CD4-positive, alpha-beta T cell treated with Interleukin-21 for 1 hour (primary cell): Measurements from ENCODE around the gene THEM5.
A peak's percentile ranks its signal among the peaks of the same experiment; 100 is the strongest.
"Not testable (repeated sequence)": the region's sequence is repeated elsewhere in the genome, so short reads cannot be mapped to it uniquely, and the experiment has no call there.

ENCODE experiments used
- DNase-seq: peaks from one replicate; pipeline ENCODE4 v3.0.0-alpha.2; 2020

THEM5 gene

DNA sequence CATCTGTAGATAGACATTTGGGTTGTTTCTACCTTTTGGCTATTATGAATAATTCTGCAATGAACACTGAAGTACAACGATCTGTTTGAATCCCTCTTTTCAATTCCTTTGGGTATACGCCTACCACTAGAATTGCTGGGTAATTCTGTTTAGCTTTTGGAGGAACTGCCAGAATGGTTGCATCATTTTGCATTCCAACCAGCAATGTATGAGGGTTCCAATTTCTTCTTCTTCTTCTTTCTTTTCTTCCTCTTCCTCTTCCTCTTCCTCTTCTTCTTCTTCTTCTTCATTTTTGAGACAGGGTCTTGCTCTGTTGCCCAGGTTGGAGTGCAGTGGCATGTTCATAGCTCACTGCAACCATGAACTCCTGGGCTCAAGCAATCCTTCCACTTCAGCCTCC, 13.8 kb upstream of the THEM5 start:
- DNase-seq, result no peak

DNA sequence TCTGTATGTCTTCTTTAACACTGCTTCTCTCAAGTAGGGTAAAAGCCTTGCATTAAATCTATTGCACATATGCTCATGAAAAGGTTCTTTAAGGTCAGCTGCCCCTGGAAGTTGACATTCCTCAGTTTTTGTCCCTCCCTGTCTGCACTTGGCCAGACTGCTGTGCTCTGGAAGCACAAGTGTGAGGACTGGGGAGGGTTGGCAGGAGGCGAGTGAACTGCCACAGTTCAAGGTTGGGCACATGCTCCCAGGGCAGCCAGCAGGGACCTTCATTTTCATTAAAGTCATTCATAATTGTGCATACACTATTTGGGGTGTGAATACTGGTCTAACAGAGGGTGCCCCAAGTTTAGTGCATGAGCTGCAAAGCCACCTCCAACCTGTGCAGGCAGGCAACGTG, 10.9 kb upstream of the THEM5 start:
- DNase-seq, result no peak

GRCh38 chr1:151862604-151863003, 9.1 kb upstream of the THEM5 start:
- DNase-seq, result no peak

DNA sequence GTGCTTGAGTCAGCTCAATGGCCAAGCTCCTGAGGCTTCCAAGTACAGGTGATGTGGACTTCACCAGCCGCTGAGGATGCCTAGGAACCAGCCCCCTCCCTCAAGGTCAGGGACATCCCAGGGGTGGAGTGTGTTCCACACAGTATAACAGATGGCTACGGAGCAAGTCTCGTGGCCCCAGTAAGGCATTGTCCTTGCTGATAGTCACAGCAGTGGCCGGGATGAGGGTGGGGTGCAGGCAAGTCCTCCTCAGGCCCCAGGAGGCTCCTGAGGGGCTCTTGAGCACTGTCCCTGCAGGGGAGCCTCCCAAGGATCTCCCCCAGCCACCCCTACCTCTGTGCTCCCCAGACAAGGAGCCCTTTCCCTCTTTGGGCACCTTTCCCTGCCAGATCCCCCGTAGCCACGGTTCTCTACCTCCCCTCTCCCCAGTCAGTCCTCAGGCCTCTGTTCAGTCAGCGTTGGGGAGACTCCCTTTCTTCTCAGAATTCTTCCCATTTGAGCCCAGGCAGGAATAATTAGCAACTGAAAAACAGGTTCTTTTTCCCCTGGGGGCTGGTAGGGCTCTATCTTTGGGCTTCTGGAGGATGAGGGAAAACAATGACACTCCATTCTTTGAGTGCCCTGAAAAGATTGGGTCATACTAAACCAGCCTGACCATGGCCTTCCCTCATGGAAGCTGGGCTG, 7.1 kb upstream of the THEM5 start:
- no peak for DNase-seq

DNA sequence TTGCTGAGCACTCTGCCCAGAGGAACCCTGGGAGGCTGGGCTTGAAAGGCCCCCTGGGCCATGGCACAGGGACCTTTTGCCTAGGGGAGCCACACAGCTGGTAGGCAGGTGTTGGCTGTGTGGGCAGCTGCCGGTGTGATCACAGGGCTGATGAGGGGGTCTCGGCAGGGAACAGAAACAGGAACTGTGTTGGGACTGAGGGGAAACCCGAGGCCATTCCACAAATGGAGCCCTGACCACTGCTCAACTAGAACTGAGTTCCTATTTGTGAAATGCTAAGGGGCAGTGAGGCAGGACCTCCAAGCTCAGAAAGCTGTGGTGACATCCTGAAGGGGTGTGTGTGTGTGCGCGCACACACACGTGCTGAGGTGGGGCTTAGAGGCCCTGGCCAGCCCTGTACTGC, 6.4 kb upstream of the THEM5 start:
- DNase-seq, result no peak

DNA sequence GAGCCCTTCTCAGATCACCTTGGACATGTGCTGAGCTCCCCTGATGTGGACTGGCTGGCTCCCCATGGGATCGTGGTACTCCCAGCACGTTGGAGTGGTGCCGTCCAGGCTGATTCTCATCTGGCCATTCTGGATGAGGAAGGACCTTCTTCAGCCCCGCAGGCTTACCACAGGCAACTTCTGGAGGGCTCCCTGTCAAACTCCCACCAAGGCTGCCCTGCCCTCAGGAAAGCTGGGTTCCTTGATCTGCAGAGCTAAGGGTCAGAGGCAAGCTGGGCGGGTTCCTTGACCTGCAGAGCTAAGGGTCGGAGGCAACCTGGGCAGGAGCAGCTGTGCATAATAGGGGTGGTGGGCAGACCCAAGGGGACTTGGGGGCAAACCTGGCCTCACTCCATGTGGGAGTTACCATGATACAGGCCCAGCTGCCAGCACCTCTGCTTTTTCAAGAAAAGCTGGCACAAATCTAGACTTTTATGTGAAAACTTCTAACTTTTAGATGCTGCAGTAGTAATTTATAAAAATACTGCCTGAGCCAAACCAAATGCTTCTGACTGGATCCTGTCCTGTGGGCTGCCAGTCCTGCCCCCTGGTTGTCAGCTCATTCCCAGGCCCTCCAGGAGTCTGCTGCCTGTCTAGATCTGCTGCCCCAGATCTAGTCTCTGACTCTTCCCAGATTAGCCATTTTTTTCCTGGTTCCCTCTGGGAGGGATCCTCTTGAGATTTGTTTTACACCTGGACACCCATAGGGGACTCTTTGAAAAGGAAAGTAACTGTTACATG, 5.6 kb upstream of the THEM5 start:
- DNase-seq, result no peak

DNA sequence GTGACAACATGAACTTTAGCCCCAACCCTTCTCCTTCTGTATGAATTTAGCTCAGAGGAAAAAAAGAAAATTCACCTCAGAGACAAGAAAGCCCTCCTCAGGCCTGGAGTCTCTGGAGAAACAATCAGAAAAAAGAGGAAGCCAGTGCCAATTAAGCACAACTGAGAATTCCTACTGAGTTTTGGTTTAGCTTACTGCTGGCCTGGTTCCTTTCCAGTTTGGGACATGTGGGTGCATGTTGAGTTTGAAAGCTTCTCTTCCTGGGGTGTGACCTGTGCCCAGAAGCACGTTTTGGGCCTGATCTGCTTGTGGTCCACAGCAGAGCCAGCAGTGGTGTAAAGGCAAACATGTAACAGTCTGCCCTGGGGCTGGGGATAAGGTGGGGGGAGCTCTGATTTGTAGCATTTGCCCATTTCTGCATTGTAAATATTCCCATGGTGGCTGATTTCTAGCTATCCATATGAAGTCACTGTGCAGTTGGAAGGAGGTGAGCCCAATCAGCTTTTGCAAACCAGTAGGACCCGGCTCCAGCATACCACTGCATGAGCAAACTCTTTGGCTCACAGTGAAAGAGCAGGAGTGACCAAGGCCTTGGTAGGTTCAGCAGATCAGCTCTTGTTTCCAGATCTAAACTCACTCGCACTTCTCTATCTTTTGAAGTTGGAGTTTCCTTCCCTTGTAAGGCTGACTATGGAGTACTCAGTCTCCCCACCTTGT, 4.7 kb upstream of the THEM5 start:
- DNase-seq, result no peak

GRCh38 chr1:151855933-151856332, 2.4 kb upstream of the THEM5 start:
- no peak for DNase-seq

DNA sequence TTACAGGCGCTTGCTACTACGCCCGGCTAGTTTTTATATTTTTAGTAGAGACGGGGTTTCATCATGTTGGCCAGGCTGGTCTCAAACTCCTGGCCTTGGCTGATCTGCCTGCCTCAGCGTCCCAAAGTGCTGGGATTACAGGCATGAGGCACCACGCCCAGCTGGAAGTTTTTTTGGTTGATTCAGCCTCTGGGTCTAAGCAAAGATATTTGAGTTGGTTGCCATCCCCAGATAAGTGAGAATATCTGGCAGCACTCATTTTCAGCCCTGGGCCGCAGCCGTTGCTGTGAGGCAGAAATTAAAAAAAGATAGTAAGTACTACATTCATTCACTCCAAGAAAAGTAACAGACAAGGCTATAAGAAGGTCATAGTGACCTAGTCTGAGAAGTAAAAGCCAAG, 2.0 kb upstream of the THEM5 start:
- not testable (repeated sequence) for DNase-seq

- no peak for DNase-seq
These were observed 1.1 kb upstream of the THEM5 start for GRCh38 chr1:151854658-151855057.

DNA sequence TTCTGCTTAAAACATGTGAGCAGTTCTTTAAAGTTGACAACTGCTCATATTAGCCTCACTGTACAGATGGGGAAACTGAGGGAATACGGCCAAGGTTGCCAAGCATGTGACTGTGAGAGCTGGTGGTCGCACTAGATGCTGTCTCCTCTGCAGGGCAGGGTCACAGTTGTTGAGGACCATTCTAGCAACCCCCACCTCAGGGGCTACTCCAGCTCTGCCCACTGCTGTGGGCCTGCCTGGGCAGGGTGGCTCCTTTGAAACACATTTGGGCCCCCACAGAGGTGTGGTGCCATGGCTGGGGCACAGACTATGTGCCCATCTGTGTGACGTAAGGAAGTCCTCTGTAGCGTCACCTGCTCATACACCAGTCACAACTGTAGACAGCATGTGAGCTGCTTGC, 779 bp downstream of the THEM5 start:
- no peak for DNase-seq

GRCh38 chr1:151851886-151852285, 1.6 kb downstream of the THEM5 start:
- no peak for DNase-seq

DNA sequence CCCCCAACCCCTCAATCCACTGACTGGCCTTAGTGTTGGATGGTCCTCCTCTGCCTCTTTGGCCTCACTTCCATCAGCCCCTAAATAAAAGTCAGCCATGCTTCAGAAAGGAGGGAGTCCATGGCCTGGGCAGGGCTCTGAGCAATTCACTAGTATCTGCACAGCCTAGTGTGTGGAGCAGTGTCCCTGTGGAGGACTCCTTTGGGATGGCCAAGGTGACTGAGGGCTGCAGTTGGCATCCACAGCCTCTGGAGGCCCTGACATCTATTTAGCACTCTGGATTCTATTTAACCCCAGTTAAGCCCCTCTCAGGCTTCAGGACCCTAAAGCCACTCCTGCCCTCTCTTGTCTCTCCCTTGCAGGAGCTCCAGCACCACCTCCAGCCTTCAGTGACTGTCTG, 3.6 kb downstream of the THEM5 start:
- no peak for DNase-seq

DNA sequence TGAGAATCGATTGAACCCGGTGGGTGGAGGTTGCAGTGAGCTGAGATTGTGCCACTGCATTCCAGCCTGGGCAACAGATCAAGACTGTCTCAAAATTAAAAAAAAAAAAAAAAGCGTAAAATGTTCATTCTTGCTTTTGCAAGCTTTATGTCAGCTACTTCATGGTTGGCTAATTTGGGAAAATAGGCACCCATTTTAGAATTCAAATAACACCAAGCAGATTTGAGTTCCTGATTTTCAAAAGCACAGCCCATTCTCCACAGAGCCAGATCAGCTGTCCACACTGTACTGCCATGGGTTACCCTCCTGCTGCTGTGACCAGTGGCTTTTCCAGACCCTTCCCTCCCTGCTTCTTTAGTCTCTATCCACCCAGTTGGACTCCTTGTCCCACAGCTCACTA, 4.4 kb downstream of the THEM5 start:
- no peak for DNase-seq

GRCh38 chr1:151847867-151848596, 5.5 kb downstream of the THEM5 start:
- DNase-seq, result no peak

GRCh38 chr1:151846686-151847237, 6.8 kb downstream of the THEM5 start:
- DNase-seq, result no peak

GRCh38 chr1:151846062-151846568, 7.4 kb downstream of the THEM5 start:
- DNase-seq, result no peak

GRCh38 chr1:151843398-151843797, 10.1 kb downstream of the THEM5 start:
- no peak for DNase-seq

- no peak for DNase-seq
These were observed 12.4 kb downstream of the THEM5 start for GRCh38 chr1:151841141-151841540.

DNA sequence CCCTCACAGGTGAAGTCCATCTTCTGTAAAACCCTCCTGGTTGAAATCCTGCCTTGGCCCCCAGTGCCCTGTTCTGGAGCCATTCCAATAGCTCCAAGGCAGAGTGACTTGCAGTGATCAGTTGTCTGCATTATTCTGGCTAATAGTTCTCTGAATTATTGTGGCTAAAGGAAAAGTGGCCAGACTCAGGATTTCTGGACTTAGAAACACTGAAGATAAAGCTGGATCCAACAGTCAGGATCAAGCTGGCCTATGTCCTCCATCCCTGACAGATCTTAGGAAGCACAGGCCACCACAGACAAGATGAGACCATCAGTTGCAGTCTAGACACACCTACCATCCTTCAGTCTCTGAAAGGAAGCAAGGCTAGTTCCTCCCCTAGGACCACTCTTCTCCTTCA, 13.1 kb downstream of the THEM5 start:
- no peak for DNase-seq

GRCh38 chr1:151839457-151840403, 13.8 kb downstream of the THEM5 start, which contains the start of gene C2CD4D:
TSS of gene C2CD4D (minus strand) at chr1:151839820. CDS start at chr1:151838989, 831 bp downstream.
- peak; percentile 83 for DNase-seq

- no peak for DNase-seq
These were observed 14.5 kb downstream of the THEM5 start for GRCh38 chr1:151839082-151839412.
